OCI-LY1 (cell line): ENCODE results near the gene NUFIP2.

Source experiments
- H2AFZ ChIP-seq: fragments of 200-600 bp; sonication (generic), shearing (Covaris generic); 2 replicates; pipeline ENCODE4 v1.6.0; 2014; ENCODE audit warnings: antibody characterized with exemption, mild to moderate bottlenecking, low read length
- H3F3A ChIP-seq: fragments of 200-600 bp; sonication (generic), shearing (Covaris generic); 2 replicates; pipeline ENCODE4 v1.6.0; 2014; ENCODE audit warnings: mild to moderate bottlenecking, antibody characterized with exemption, low read length, moderate library complexity; ENCODE audit not compliant: insufficient read depth
- H3K27ac ChIP-seq: fragments of 200-600 bp; sonication (generic); 2 replicates; pipeline ENCODE4 v1.5.1; 2014; ENCODE audit warnings: low read length, mixed run types, mild to moderate bottlenecking, low read depth; ENCODE audit not compliant: poor library complexity, severe bottlenecking
- H3K27me3 ChIP-seq: fragments of 200-600 bp; sonication (generic); 2 replicates; pipeline ENCODE4 v1.6.0; 2014; ENCODE audit warnings: antibody characterized with exemption, mild to moderate bottlenecking, low read length, moderate library complexity; ENCODE audit not compliant: insufficient read depth
- H3K36me3 ChIP-seq: fragments of 200-600 bp; sonication (generic); 2 replicates; pipeline ENCODE4 v1.6.1; 2014; ENCODE audit warnings: mild to moderate bottlenecking, antibody characterized with exemption, low read length, moderate library complexity, mixed read lengths; ENCODE audit not compliant: insufficient read depth
- H3K4me1 ChIP-seq: fragments of 200-600 bp; sonication (generic); 2 replicates; pipeline ENCODE4 v1.5.1; 2014; ENCODE audit warnings: mild to moderate bottlenecking, low read length, moderate library complexity; ENCODE audit not compliant: insufficient read depth, severe bottlenecking
- H3K4me2 ChIP-seq: fragments of 200-600 bp; sonication (generic), shearing (Covaris generic); 2 replicates; pipeline ENCODE4 v1.6.1; 2014; ENCODE audit warnings: low read length
- H3K4me3 ChIP-seq: fragments of 200-600 bp; sonication (generic); 2 replicates; pipeline ENCODE4 v1.5.1; 2014; ENCODE audit warnings: low read length, low read depth, mild to moderate bottlenecking, mixed read lengths; ENCODE audit not compliant: poor library complexity, severe bottlenecking
- H3K79me2 ChIP-seq: fragments of 200-600 bp; shearing (Covaris generic); 2 replicates; pipeline ENCODE4 v1.6.1; 2016; ENCODE audit warnings: mixed run types, low read length, mixed read lengths; ENCODE audit not compliant: insufficient read depth
- H3K9ac ChIP-seq: fragments of 200-600 bp; sonication (generic), shearing (Covaris generic); 2 replicates; pipeline ENCODE4 v1.6.1; 2014; ENCODE audit warnings: mild to moderate bottlenecking, low read length, mixed read lengths
- H3K9me2 ChIP-seq: fragments of 200-600 bp; sonication (generic), shearing (Covaris generic); 2 replicates; pipeline ENCODE4 v1.6.1; 2014; ENCODE audit warnings: low read depth, mild to moderate bottlenecking, low read length, mixed read lengths
- H3K9me3 ChIP-seq: fragments of 200-600 bp; shearing (Covaris generic); 2 replicates; pipeline ENCODE4 v1.6.1; 2014; ENCODE audit warnings: low read length, mixed read lengths
- H4K20me1 ChIP-seq: fragments of 200-600 bp; sonication (generic), shearing (Covaris generic); 2 replicates; pipeline ENCODE4 v1.6.0; 2016; ENCODE audit warnings: mild to moderate bottlenecking, low read length; ENCODE audit not compliant: insufficient read depth
- EZH2 ChIP-seq: fragments of 200-600 bp; sonication (generic), shearing (Covaris generic); IDR thresholded peaks from 2 replicates; pipeline ENCODE4 v1.8.0; 2017; ENCODE audit warnings: borderline replicate concordance, mixed run types, mild to moderate bottlenecking, antibody characterized with exemption, low read length, moderate library complexity, mixed read lengths
- TF ChIP-seq, protein P1 (sequence below): fragments of 200-600 bp; sonication (generic), shearing (Covaris generic); IDR thresholded peaks from 2 replicates; pipeline ENCODE4 v1.5.1; 2017; ENCODE audit warnings: mild to moderate bottlenecking, antibody characterized with exemption, low read length, moderate library complexity, mixed read lengths

Gene NUFIP2

DNA sequence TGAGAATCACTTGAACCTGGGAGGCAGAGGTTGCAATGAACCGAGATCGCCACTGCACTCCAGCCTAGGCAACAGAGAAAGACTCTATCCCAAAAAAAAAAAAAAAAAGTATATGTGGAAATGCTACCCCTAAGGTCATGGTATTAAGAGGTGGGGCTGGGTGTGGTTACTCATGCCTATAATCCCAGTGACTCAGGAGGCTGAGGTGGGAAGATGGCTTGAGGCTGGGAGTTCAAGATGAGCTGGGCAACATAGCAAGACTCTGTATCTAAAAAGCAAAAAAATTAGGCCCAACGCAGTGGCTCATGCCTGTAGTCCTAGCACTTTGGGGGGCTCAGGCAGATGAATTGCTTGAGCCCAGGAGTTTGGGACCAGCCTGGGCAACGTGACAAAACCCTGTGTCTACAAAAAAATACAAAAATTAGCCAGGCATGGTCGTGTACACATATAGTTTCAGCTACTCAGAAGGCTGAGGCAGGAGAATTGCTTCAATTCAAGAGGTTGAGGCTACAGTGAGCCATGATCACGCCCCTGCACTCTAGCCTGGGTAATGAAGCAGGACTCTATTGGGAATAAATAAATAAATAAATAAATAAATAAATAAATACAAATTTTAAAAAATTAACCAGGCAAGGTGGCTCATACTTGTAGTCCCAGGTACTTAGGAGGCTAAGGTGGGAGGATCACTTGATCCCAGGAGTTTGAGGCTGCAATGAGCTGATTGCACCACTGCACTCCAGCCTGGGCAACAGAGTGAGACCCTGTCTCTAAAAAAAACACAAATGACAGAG is 32.3 kb upstream of the NUFIP2 start:
- H3K4me2 ChIP-seq, result no peak overlapping the region
- H2AFZ ChIP-seq, result no peak overlapping the region
- no peaks in the 10 kb centered on the region for H3K36me3 ChIP-seq
- no peaks in the 10 kb centered on the region for H3K79me2 ChIP-seq
- H3K9ac ChIP-seq, result no peak overlapping the region
- no peak overlapping the region for H3K4me3 ChIP-seq
- H3K4me1 ChIP-seq, result no peaks in the 10 kb centered on the region
- H3K9me2 ChIP-seq, result no peaks in the 10 kb centered on the region
- no peak overlapping the region for H3K27ac ChIP-seq
- no peaks in the 10 kb centered on the region for H3K9me3 ChIP-seq
- no peak for TF ChIP-seq EZH2
- TF ChIP-seq, protein P1, sequence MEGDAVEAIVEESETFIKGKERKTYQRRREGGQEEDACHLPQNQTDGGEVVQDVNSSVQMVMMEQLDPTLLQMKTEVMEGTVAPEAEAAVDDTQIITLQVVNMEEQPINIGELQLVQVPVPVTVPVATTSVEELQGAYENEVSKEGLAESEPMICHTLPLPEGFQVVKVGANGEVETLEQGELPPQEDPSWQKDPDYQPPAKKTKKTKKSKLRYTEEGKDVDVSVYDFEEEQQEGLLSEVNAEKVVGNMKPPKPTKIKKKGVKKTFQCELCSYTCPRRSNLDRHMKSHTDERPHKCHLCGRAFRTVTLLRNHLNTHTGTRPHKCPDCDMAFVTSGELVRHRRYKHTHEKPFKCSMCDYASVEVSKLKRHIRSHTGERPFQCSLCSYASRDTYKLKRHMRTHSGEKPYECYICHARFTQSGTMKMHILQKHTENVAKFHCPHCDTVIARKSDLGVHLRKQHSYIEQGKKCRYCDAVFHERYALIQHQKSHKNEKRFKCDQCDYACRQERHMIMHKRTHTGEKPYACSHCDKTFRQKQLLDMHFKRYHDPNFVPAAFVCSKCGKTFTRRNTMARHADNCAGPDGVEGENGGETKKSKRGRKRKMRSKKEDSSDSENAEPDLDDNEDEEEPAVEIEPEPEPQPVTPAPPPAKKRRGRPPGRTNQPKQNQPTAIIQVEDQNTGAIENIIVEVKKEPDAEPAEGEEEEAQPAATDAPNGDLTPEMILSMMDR, result no peak
- H4K20me1 ChIP-seq, result no peaks in the 10 kb centered on the region
- H3F3A ChIP-seq, result no peaks in the 10 kb centered on the region
- no peaks in the 10 kb centered on the region for H3K27me3 ChIP-seq

DNA sequence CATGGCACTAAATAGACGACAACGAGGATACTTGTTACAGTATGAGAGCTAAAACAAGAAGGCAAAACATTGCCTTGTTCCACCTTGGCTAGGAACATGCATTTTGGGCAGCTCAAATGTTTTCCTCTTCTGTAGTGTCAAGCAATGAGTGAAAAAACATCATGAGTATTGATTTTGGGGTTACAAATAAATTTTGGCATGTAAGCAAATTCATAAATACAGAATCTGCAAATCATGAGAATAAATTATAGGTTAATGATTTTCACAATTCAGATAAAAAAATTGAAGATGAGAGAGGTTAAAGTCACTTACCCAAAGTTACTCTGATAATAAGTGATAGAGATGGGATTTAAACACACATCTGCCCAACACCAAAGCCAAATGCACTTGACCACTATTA is 28.4 kb upstream of the NUFIP2 start:
- H3K79me2 ChIP-seq, result no peaks in the 10 kb centered on the region
- no peaks in the 10 kb centered on the region for H3K27me3 ChIP-seq
- TF ChIP-seq, protein P1, result no peak

DNA sequence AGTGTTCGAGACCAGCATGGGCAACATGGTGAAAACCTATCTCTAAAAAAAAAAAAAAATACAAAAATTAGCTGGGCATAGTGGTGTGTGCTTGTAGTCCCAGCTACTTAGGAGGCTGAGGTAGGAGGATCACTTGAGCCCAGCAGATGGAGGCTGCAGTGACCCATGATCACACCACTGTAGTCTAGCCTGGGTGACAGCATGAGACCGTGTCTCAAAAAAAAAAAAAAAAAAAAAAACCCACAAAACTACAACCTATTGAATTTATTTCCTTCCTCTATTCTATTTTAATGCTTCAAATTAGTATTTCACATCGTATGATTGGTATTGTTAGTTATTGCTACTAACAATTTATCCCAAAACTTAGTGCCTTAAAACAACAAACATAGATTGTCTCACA is 9.4 kb upstream of the NUFIP2 start:
- H3K36me3 ChIP-seq, result no peaks in the 10 kb centered on the region
- H4K20me1 ChIP-seq, result no peaks in the 10 kb centered on the region
- no peaks in the 10 kb centered on the region for H3K27me3 ChIP-seq
- no peak overlapping the region for H2AFZ ChIP-seq
- H3K9ac ChIP-seq, result no peak overlapping the region
- no peaks in the 10 kb centered on the region for H3K79me2 ChIP-seq
- H3K27ac ChIP-seq, result no peak overlapping the region
- no peak overlapping the region for H3K4me2 ChIP-seq
- no peak for TF ChIP-seq EZH2
- TF ChIP-seq, protein P1, result no peak
- H3K9me3 ChIP-seq, result no peaks in the 10 kb centered on the region
- H3K4me3 ChIP-seq, result no peak overlapping the region
- H3K4me1 ChIP-seq, result peaks cover 8% of the 10 kb centered on the region
- no peaks in the 10 kb centered on the region for H3F3A ChIP-seq
- H3K9me2 ChIP-seq, result no peaks in the 10 kb centered on the region

More for the DNA sequence above, 28.4 kb upstream of the NUFIP2 start:
- Histone ChIP-seq H3K4me3 (no peak overlapping the region), H4K20me1 (no peaks in the 10 kb centered on the region), H3K4me2 (no peak overlapping the region), H3K4me1 (no peaks in the 10 kb centered on the region), H3K9me3 (no peaks in the 10 kb centered on the region), H3K36me3 (no peaks in the 10 kb centered on the region), H3F3A (no peaks in the 10 kb centered on the region), H3K9me2 (no peaks in the 10 kb centered on the region), H3K9ac (no peak overlapping the region), H2AFZ (no peak overlapping the region), H3K27ac (no peak overlapping the region)
